Stimulated activated CD4-positive, alpha-beta T cell treated with anti-CD3 and anti-CD28 coated beads, TNF-alpha, amount 100 ng/mL, for 4 hours (primary cell): ENCODE results near the gene ZNF433.
"Not testable (repeated sequence)": the region's sequence is repeated elsewhere in the genome, so short reads cannot be mapped to it uniquely, and the experiment has no call there.

ENCODE experiments used
- DNase-seq, 3 experiments: peaks; one replicate each; pipeline ENCODE4 v3.0.0-alpha.2; 2020; ENCODE audit warnings: low read depth in 3 of 3

ZNF433 gene

DNA sequence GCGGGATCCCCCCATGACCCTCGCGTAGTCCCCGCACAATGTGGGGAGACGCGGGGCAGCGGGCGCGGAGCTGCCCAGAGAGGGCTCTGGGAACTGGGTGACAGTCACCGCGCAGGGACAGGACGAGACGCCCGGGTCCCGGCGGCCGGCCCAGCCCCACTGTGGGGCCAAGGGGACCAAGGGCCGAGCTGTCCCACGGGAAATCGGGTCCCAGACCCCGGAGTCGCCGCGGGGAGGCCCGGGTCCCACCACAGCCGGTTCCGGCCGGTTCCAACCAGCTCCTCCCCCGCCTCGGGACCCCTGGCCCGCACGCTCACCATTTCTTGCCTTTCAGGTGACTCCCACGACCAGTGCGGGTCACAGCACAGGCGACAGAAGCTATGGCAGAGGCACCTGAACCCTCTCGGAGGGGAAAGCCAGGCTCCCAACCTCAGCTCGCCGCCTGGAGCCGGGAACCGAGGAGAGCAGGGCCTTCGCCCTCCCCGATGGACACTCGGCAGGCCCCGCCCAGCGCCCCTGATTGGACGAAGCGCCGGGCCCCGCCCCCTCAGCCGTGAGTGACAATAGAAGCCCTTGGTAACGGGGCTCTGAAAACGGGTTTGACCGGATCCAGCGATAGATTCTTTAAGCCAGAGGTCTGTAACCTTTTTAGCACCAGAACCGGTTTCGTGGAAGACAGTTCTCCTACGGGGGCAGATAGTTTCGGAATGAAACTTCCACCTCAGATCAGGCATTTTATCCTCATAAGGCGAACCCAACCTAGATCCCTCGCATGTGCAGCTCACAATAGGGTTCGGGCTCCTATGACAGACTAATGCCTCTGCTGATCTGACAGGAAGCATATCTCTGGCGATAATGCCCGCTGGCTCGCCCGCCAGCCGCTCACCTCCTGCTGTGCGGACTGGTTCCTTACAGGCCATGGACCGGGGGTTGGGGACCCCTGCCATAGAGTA is at the start of gene ZNF433:
ZNF433 (minus strand) TSS at position 460 of the 953 bp plus-strand sequence; CDS start at position 320, 140 bp downstream.
- peak; percentile 38 to 58 (median 55) for DNase-seq

DNA sequence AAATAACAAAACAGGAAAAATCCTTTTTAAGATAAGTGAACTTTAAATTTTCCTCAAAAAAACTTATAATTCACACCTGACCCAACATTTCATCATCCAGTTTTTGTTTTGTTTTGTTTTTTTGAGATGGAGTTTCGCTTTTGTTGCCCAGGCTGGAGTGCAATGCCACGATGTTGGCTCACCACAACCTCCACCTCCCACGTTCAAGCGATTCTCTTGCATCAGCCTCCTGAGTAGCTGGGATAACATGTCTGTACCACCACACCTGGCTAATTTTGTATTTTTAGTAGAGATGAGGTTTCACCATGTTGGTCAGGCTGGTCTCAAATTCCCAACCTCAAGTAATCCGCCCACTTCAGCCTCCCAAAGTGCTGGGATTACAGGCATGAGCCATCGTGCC is 47.9 kb upstream of the ZNF433 start:
- DNase-seq: not testable (repeated sequence)

GRCh38 chr19:12077375-12077774 is 41.9 kb upstream of the ZNF433 start:
- no peak for DNase-seq

- DNase-seq: not testable (repeated sequence)
Observed at GRCh38 chr19:12076331-12076730, 40.9 kb upstream of the ZNF433 start.

GRCh38 chr19:12075538-12076139 is 40.2 kb upstream of the ZNF433 start:
- no peak for DNase-seq

DNA sequence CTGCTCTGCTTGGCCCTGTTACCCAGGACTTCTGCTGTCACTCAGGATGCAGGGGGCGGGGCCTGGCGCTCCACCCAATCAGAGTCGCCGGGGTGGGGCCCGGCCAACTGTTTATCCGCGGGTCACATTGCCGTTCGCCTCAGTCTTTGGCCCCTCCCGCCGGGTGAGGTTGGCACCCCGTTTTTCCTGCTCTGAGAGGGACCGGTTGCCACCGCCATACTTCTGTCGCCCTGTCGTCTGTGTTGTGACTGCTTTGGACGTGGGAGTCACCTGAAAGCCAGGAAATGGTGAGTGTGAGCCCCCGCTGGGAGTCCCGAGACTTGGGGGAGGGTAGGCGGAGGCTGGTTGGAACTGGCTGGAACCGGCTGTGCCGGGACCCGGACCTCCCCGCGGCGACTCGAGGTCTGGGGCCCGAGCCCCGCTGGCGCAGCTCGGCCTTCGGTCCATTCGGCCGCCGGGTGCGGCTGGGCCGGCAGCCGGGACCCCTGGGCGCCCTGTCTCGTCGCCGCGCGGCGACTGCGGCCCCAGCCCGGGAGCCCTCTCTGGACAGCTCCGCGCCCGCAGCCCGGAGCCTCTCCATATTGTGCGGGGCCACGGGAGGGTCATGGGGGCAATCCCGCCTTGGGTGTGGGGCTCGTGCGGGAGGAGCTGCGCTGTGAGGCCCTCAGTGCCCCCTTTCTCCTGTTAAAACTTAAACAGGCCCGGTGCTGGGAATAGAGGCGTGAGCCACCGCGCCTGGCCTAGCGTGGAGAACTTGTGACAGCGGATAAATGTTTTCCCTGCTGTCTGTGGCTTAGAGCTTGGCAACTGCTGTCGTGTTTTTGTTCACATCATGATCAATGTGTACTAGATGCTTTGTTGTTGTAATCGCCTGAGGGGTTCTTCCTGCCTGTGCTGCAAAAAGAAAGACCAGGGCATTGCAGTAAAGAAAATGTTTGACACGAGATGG is 29.4 kb upstream of the ZNF433 start, which contains the start of gene ZNF844:
ZNF844 (plus strand) TSS at position 142 of the 949 bp plus-strand sequence; CDS start at position 285, 143 bp downstream.
- DNase-seq: peak; percentile 45 to 50 (median 46)

- DNase-seq: no peak
Observed at GRCh38 chr19:12055784-12056183, 20.3 kb upstream of the ZNF433 start.

DNA sequence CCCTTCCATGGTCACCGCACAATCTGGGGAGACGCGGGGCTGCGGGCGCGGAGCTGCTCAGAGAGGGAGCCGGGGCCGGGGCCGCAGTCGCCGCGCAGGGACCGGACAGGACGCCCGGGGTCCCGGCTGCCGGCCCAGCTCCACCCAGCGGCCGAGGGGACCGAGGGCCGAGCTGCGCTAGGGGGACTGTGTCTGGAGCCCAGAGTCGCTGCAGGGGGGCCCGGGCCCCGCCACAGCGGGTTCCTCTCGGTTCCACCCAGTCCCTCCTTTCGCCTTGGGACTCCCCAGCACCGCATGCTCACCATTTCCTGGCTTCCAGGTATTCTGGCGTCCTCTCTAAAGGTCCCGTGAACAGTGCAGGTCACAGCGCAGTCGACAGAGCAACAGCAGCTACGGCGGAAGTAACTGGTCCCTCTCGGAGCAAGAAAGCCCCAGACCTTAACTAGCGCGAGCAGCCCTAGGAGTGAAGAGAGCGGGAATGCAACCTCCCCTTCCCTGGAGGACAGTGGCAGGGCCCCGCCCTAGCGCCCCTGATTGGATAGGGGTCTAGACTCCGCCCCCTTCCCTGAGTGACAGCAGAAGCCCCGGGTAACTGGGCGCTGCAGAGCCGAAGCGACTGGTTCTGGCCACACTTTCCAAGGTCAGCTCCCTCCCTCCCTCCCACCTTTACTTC is 17.2 kb upstream of the ZNF433 start, which contains the start of gene ZNF878:
ZNF878 (minus strand) TSS at position 465 of the 673 bp plus-strand sequence; CDS start at position 305, 160 bp downstream.
- DNase-seq: peak in 2 of 3 experiments; percentile 24

DNA sequence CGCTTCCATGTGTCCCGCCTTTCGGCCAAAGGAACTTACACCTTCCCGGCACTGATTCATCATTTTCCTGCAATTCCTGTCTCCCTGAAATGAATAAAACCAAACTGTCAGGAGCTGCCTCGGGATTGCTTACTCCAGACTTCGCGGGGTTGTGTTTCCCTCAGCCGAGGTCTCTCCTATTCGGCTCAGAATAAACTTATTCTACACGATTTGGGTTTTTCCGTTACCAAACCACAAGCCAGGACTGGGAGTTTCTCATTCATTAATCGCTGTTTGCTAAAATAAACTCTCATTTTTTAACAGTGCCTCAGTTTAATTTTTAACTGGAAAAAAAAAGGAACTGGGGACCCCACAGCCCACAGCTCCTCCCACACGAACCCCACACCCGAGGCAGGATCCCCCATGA is 16.6 kb upstream of the ZNF433 start:
- no peak for DNase-seq

- DNase-seq: no peak
Observed at GRCh38 chr19:12047868-12048267, 12.4 kb upstream of the ZNF433 start.

DNA sequence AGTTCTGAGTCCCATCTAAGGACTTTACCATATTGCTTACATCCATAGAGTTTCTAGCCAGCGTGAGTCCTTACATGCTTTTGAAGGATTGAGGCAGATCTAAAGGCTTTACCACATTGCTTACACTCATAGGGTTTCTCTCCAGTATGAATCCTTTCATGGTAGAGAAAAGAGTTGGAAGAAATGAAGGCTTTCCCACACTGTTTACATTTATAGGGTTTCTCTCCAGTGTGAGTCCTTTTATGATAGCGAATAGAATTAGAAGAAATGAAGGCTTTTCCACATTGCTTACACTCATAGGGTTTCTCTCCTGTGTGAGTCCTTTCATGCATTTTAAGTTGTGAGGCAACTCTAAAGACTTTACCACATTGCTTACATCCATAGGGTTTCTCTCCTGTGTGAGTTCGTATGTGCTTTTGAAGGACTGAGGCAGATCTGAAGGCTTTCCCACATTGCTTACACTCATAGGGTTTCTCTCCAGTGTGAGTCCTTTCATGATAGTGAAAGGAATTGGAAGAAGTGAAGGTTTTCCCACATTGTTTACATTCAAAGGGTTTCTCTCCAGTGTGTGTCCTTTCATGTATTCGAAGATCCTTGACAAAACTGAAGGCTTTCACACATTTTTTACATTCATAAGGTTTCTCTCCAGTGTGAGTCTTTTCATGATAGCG is 8.4 kb upstream of the ZNF433 start:
- DNase-seq: no peak

GRCh38 chr19:12042893-12043292 is 7.4 kb upstream of the ZNF433 start:
- DNase-seq: no peak

DNA sequence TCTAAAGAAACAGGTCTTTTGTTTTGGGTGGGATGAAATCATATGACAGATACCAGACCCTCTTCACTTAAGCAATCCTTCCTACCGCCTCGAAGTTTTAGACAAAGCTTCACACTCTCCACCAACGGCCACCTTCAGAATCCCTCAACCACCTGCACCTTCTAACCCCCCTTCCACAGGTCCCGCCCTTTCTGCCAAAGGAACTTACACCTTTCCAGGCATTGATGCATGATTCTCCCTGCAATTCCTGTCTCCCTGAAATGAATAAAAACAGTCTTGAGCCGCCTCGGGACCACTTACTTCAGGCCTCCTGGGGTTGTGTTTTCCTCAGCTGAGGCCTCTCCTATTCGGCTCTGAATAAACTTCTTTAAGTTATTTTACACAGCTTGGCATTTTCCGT is 859 bp downstream of the ZNF433 start:
- DNase-seq: no peak

DNA sequence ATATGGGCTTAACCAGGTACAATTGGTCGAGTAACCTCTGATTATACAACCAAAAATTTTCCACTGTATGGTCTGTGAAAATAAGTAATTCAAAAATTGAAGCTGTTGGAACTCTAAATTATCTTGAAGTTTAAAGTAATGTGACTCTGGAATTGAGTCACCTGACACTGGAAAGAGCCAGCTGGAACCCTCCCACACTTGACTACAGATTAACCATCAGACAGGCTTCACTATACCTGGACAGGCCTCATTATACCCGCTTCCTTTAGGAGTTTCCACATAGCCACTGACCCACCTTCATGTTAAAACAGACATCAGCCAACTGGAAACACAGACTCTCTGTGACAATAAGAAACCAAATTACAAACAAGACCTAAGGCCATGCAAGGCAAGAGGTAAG is 1.3 kb downstream of the ZNF433 start:
- no peak for DNase-seq

DNA sequence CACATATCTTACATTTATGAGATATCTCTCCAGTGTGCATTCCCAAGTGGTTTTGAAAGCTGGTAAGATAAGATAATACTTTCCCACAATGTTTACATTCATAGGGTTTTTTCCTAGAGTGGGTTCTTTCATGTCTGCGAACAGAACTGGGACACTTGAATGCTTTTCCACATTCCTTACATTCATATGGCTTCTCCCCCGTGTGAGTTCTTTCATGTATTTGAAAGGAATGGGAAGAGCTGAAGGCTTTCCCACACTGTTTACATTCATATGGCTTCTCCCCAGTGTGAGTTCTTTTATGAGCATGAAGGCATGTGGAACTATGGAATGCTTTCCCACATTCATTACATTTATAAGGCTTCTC is 19.7 kb downstream of the ZNF433 start:
- DNase-seq: no peak

DNA sequence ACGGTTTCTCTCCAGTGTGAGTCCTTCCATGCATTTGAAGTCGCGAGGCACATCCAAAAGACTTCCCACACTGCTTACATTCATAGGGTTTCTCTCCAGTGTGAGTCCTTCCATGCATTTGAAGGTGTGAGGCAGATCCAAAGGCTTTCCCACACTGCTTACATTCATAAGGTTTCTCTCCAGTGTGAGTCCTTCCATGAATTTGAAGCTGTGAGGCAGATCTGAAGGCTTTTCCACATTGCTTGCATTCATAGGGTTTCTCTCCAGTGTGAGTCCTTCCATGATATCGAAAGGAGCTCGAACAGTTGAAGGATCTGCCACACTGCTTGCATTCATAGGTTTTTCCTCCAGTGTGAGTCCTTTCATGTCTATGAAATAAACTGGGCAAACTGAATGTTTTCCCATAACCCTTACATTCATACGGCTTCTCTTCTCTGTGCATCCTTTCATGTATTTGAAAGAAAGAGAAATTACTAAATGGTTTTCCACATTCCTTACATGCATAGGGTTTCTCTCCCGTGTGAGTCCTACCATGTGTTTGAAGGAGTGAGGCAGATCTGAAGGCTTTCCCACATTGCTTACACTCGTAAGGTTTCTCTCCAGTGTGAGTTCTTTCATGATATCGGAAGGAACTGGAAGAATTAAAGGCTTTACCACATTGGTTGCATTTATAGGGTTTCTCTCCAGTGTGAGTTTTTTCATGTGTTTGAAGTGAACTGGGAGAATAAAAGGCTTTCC is 20.3 kb downstream of the ZNF433 start:
- no peak for DNase-seq

DNA sequence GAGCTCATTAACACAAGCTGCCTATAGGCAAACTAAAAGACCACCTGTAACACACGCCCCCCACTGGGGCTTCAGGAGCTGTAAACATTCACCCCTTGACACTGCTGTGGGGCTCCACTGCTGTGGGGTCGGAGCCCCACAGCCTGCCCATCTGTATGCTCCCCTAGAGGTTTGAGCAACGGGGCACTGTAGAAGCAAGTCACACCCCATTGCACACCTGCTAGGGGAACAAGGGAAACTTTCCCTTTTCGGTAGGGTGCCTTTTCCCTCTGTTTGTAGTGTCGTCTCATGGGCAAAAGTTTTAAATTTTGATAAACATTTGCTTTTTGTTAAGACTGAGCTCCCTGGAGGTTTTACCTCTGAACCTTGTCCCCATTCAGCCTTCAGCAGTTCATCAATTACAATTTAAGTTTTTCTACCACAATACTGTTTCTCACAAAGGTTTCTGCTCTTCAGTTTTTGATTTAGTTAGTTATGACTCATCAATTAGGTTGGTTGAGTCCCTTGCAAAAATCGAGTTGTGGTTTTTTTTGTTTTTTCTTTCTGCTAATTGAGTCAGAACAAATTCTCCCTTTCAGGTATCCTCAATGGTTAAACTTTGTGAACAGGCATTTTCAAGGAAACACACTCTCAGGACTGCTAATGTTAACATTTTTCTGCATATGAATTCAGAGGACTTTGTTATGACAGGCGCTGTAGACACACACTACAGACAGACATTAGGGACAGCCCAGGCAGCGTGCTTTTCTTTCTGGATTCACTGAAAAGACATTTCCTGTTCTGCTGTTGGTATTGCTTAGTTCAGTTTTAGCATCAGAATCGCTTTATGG is 35.1 kb downstream of the ZNF433 start:
- DNase-seq: no peak

GRCh38 chr19:11995174-11995573 is 40.3 kb downstream of the ZNF433 start:
- DNase-seq: no peak

DNA sequence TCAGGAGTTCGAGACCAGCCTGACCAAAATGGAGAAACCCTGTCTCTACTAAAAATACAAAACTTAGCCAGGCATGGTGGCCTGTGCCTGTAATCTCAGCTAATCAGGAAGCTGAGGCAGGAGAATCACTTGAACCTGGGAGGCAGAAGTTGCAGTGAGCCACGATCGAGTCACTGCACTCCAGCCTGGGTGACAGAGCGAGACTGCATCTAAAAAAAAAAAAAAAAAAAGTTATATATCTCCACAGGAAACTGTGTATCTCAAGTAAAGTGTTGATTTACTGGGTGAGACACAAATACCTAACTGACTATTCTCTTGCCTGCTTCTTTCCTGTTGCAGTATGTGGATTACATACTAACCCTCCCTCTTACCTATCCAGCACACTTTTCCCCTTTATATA is 43.6 kb downstream of the ZNF433 start:
- not testable (repeated sequence) for DNase-seq
